HG03520 (cell line): ENCODE measurements around the gene INA.

ENCODE experiments used
- ATAC-seq: cut with Tn5 transposase; IDR thresholded peaks from one replicate; pipeline ENCODE4 v1.9.1; 2021; ENCODE audit warnings: mild to moderate bottlenecking, moderate library complexity; ENCODE audit not compliant: unreplicated experiment

The INA gene

DNA sequence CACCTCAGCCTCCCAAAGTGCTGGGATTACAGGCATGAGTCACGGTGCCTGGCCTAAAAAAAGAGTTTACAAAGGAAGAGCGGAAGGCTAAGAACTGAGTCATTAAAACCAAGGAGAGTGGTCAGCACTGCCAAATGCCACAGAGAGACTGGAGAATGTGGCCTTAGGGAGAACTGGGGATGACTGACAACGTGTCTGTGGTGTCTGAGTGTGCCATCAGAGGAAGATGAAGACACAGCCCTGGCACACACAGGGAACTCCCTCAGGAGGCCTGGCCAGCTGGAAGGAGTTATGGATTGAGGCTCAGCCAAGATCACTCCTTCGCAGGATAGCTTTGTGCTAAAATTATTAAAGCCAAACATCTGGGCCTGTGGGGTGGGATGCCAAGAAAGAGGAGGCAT, 3.9 kb upstream of the INA start:
- ATAC-seq = no peak

DNA sequence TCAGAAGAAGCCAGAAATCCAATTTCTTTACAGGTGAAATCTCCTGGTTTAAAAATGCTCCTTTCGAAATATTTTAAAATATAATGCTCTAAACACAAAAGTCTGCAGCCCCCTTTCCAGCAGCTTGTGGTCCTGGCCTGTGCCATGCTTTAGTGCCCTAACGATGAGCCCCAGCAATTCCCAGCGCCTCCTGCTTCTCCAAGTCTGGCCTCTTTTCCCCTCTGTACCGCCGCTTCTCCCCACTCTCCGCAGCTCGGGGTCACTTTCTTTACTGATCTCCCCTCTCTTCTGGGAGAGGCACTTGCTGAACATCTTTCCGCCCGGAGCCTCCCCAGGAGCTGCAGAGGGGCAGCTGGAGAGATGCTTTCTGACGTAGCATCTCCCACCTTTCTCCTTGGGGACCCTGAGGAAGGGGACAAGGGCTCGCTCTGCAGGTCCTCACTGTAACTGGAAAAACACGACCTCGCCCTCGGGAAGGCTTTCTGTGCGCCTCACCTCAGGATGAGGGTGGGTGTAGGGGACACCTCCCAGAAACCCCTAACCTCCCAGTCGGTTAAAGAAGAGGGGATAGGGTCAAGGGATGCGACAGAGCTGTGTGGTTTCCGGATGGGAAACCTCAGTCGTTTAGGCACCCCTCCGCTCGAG, 565 bp upstream of the INA start:
- no peak for ATAC-seq

DNA sequence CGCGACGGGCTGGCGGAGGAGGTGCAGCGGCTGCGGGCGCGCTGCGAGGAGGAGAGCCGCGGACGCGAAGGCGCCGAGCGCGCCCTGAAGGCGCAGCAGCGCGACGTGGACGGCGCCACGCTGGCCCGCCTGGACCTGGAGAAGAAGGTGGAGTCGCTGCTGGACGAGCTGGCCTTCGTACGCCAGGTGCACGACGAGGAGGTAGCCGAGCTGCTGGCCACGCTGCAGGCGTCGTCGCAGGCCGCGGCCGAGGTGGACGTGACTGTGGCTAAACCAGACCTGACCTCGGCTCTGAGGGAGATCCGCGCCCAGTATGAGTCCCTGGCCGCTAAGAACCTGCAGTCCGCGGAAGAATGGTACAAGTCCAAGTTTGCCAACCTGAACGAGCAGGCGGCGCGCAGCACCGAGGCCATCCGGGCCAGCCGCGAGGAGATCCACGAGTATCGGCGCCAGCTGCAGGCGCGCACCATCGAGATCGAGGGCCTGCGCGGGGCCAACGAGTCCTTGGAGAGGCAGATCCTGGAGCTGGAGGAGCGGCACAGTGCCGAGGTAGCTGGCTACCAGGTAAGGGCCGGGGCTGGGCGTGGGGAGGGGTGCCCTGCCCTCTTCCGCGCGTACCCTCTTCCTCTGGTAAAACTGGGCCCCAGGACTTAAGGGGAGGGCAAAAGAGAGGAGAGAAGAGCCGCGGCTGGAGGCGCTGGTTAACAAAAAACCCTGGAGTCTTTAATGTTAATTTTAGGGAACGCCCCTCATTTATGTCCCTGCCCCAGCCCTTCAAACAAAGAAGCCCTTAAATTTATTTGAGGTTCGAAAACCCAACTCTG, 987 bp downstream of the INA start:
- ATAC-seq = no peak

DNA sequence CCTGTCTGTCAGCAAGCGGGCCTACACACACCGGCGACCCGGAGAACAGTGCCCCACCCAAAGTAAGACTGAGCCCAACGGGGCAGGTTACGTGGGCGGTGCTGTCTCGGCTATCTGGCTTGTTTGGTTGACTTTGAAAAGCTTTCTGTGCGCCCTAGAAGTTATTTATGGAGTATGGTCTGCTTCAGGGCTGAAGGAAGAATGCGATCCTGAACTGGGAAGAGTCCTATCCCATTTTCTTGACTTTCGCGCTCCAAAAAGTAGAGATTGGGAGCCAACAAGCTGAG, 1.5 kb downstream of the INA start:
- ATAC-seq = no peak

DNA sequence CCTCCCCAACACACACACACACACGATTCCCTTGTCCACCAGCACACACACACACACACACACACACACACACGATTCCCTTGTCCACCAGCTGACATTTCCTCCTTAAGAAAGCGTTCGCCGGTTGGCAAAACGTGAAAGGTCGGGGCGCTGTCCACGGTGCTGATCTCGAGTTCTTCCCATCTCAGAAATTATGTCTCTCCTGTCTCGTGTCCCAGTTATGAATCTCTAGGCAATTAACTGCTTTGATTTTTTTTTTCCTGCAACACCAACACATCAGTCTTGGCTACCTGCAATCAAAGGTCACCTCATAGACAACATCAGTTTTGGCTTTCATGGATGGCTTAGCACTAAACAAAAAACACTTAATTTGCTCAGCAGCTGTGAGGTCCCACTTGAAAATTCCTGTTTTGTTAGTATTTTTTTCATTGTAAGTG, 1.9 kb downstream of the INA start:
- no peak for ATAC-seq

DNA sequence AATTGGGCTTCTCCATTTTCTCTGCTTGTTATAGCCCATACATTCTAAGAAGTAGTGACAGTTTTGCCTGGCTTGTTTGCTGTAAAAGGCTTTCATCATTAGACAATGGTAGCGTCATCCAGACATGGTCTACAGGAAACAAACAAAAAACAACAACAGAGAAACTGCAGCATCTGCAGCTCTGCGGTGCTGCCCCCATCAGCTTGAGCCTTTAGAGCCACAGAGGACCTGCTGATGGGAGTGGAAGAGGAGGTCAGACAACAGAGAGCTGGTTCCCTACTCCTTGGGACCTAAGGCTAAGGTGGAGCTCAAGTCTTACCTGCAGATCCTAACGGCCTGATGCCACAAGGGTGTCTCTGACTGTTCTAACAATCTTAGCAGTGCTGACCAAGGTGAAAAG, 3.1 kb downstream of the INA start:
- ATAC-seq = no peak

DNA sequence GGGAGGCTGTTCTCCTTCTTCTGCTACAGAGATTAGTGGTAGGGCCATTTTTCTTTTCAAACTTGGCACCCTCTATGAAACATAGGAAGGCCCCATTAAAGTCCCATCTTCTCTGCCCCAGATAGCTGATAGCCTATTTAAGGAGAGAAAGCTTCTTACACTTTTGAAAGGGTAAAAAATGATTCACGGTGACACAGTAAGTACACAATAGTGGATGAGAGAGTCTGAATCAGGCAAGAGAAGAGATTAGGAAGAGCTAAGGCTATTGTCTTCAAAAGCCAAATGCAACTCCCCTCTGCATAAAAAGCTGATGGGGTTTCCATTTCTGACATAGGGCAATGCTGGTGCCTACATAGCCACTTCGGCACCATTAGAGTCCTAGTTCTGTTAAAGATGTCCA, 3.6 kb downstream of the INA start:
- no peak for ATAC-seq

DNA sequence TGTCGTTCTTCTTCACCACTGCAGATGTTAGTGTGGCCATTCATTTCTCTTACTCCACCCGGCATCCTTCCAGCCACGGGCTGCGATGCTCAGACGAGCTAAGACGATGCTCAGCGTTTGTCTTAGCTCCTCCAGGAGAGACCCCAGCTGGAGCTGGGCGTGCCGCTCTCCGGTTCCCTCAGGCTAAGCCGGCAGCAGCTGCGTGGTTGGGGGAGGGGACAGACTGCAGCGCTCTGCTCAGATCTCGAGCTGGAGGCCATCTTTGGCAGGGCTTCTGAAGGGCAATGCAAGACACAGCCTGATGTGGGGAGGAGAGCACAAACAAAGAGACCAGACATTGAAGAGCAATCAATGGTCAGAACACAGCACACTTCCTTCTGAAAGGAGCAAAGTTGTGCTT, 4.8 kb downstream of the INA start:
- no peak for ATAC-seq

DNA sequence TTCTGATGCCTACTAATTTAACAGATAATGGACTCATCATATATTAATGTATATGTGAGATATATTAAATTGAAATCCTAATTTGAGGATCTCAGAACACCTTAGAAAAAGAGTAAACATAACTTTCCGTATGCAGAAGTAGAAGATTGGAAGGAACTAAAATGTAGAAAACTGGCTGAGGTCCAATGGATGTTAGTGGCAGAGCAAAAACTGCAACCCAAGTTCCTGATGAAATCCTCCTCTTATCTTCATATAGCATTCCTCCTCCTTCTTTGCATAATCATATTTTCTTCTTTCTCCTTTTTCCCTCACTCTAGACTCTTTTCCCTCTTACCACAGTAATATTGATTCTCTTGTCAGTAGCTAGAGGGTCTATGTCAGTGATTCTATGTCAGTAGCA, 6.0 kb downstream of the INA start:
- no peak for ATAC-seq

DNA sequence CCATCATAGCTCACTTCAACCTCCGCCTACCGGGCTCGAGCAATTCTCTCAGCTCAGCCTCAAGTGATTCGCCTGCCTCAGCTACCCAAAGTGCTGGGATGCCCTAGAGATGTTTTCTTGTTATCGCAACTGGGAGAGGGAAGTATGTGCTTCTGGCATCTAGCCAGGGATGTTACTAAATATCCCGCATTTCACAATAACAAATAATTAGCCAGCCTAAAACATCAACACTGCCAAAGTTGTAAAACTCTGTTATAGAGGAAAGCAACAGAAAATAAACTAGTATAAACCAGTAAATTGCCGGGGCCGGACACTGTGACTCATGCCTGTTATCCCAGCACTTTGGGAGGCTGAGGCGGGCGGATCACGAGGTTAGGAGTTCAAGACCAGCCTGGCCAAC, 7.2 kb downstream of the INA start:
- ATAC-seq = no peak

DNA sequence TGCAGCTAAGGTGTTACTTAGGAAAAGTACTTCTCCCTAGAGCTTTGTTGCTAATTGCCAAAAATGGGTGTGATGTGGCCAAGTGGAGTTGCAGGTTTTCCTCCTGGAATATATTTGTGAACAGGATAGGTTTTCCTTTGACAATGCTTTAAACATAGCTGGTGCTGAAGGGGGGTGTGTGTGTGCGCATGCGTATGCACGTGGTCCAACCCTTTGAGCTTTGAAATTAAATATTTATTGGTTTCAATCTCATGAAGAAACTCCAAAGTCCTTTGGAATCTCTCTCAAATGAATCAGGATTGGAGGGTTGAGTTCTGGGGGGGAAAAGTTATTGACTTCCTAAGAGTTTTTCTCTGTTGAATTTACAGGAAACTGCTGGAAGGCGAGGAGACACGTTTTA, 11.1 kb downstream of the INA start:
- ATAC-seq = no peak

DNA sequence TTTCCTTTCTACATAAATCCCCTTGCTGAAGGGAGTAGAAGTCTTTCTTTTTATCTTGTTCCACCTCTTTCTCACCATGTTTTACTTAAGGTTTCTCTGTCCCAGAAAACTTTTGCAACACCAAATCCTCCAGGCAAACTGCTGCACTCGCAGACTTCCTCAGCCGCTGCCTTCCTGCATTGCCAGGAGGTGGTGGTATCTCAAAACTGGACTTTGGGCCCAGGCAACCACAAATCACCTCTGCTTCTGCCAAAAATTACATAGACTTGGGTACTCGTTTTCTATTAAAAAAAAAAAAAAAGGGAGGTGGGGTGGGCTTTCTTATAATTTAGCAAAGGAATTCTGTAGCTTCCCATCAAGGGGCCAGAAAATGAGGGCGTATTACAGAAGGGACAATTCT, 14.7 kb downstream of the INA start:
- no peak for ATAC-seq

DNA sequence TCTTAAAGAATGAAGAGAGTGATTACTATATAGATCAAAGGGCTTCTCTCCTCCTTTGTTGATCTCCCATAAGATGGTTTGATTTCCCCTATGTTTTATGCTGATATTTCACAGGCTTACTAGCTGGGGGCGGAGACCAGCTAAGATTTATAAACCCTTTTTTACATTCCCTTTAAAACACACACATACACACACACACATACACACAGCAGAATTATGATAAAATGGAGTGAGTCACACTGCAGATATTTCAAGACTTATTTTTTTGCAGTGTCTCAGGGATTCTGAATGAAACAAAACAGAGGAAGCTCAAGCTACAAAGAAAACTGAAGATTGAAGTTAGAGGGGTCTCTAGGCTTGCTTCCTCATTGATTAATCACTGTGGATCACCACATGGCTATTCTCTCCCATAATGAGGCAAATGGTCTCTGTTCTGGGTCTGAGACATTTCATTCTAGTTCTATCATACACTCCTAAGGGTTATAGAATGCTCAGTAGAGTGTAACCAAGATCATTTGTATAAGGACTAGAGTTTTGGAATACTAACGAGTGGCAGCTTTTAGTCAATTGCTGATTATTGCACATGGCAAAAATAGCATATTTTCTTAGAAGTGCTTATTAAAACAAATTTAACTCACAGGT, 18.6 kb downstream of the INA start:
- no peak for ATAC-seq

DNA sequence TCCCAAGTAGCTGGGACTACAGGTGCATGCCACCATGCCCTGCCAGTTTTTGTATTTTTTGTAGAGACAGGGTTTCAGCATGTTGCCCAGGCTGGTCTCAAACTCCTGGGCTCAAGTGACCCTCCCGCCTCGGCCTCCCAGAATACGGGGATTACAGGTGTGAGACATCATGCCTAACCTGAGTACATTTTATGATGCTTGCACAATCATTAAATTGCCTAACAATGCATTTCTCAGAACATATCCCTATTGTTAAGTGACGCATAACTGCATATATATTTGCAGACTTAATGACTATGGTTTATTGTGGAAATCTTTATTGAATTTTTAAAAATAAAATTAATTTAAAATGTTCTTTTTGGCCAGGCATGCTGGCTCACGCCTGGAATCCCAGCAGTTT, 30.7 kb downstream of the INA start:
- no peak for ATAC-seq

DNA sequence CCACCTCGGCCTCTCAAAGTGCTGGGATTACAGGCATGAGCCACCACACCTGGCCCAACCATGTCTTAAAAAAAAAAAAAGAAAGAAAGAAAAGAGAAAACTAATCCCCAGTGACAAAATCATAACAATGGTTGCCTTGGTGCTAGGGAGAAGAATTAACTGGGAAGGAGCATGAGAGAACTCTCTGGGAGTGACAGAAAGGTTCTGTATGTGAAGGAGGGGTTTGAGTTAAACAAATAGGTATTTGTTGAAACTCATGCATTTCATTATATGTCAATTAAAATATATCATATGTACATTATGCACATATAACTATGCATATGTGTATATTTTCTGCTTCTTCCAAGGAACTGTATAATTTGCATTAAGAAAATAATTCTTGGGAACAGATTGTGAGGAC, 33.3 kb downstream of the INA start:
- ATAC-seq = no peak

DNA sequence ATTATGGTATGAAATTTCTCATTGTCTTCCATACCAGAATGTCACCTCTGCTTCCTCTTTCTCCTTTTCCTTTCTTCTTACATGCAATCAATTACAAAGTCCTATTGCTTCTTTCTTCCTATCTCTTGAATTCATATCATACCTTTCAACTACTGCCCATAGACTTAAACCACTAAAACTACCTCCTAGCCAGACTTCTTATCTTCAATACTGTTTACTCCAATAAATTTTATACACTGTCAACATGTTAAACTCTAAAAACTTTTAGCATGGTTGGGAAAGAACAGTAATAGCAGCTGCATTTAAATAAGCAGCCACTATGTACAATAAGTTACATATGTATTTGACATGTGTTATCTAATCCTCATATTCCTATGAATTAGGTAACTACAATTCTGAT, 39.1 kb downstream of the INA start:
- no peak for ATAC-seq

DNA sequence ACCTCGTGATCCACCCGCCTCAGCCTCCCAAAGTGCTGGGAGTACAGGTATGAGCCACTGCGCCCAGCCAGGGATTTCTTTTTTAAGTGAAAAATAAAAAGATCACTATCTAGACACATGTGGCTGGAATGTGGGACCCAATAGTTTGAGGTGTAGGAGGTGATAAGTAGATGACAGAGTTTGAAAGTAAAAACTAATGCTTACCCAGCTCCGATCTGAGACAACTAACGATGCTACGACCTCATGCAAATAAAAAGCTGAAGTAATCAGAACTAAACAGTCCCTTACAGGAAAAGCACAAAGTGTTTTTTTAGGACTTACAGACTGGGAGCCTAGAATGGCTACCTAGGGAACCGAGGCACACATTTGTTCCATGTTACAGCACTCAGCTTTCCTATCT, 51.0 kb downstream of the INA start:
- ATAC-seq = no peak

DNA sequence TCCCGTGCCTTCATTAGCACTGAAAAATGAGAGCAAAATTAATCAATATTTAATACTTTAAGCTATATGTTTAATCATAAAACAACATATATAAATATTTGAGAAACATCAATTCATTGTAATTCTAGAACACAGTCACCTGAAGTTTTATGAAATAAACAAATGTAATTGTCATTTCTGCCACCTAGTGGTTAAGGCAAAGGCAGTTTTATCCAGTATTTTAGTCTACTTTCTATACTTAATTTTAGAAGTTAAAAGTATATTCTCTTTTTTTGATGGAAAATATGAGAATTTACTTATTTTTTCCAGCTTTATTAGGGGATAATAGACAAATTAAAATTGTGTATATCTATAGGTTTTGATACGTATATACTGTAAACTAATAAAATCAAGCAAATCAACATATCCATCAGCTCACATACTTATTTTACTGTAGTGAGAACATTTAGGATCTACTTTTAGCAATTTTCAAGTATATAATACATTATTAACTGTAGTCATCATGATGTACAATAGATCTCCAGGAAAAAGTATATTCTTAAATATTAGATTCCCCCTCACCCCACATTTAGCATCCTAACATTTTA, 57.1 kb downstream of the INA start:
- ATAC-seq = no peak

DNA sequence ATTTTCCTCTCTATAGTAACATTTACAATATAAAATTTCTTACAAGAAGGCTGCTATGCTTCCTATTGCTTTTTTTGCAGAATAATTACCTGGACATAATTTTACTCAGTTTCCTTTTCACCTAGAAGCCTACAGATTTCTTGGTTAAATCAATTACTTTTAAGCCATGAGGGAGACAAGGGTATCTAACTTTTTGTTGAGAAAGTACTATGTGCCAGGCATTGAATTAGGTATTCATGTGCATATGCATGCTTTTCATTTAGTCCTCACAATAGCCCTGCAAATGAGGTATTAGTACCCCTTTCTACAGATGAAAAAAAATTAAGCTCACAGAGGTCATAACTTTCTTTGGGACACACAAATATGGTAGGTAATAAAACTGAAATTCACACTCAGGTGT, 57.6 kb downstream of the INA start:
- ATAC-seq = no peak

DNA sequence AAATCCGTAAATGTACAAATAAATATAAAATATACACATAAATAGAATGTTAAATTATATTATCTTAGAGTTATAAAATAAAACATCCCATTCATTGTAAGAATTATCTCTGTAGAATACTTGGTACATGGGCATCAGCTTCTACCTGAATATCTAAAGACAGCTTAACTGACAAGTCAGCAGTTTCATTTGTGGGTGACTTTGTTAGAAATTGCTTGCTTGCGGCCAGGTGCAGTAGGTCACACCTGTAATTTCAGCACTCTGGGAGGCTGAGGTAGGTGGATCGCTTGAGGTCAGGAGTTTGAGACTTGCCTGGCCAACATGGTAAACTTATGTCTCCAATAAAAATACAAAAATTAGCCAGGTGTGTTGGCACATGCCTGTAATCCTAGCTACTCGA, 59.4 kb downstream of the INA start:
- no peak for ATAC-seq
